Measurements from ENCODE around the gene OR13C8.

The OR13C8 gene

GRCh38 chr9:104577263-104577662 is 8.3 kb downstream of the OR13C8 start:
- Histone ChIP-seq H3K79me2 (ENCODE audit: control insufficient read depth, insufficient read depth, low read length, poor library complexity) (no peaks in the 10 kb centered on the region), H3K79me1 (ENCODE audit: low read length) (no peaks in the 10 kb centered on the region), H3K4me3 (ENCODE audit: low read depth, low read length) (no peak overlapping the region), H2AK5ac (ENCODE audit: low read length) (no peak overlapping the region), H2AFZ (ENCODE audit: insufficient read depth, low read length, poor library complexity) (no peak overlapping the region), H3K4ac (ENCODE audit: low read depth, low read length) (no peak overlapping the region), H3K27me3 (ENCODE audit: insufficient read depth, low read length) (no peaks in the 10 kb centered on the region), H3K18ac (ENCODE audit: low read length) (no peak overlapping the region), H3K23ac (ENCODE audit: low read length) (no peak overlapping the region), H3K27ac (ENCODE audit: low read depth, low read length) (no peak overlapping the region), H3K36me3 (ENCODE audit: control insufficient read depth in 1 of 2, insufficient read depth in 2 of 2, low read length in 2 of 2) (no peaks in the 10 kb centered on the region), H2BK12ac (ENCODE audit: low read length) (no peak overlapping the region), H3K14ac (ENCODE audit: low read length) (no peak overlapping the region), H4K12ac (ENCODE audit: low read depth, low read length) (no peak overlapping the region), H2BK5ac (ENCODE audit: low read depth, low read length, poor library complexity) (no peak overlapping the region), H3K9me3 (ENCODE audit: insufficient read depth, low read depth, low read length) (no peaks in the 10 kb centered on the region), H3K4me2 (ENCODE audit: low read length) (no peak overlapping the region), H4K8ac (ENCODE audit: low read depth, low read length) (no peak overlapping the region), H3K4me1 (ENCODE audit: control insufficient read depth in 1 of 2, insufficient read depth in 2 of 2, low read length in 2 of 2) (no peaks in the 10 kb centered on the region), H2BK120ac (ENCODE audit: insufficient read depth, low read length, poor library complexity) (no peak overlapping the region), H3K9ac (ENCODE audit: low read length) (no peak overlapping the region), H4K91ac (ENCODE audit: low read depth, low read length) (no peak overlapping the region)
- DNase-seq: no peak
- WGBS (ENCODE audit: extremely low coverage, insufficient coverage, insufficient read length): no CpG with 5 or more reads among the region's 5 CpGs

GRCh38 chr9:104580562-104580961 is 11.6 kb downstream of the OR13C8 start:
- Histone ChIP-seq H4K8ac (ENCODE audit: low read depth, low read length) (no peak overlapping the region), H3K4me2 (ENCODE audit: low read length) (no peak overlapping the region), H3K27me3 (ENCODE audit: insufficient read depth, low read length) (no peaks in the 10 kb centered on the region), H3K4ac (ENCODE audit: low read depth, low read length) (no peak overlapping the region), H3K4me1 (ENCODE audit: control insufficient read depth in 1 of 2, insufficient read depth in 2 of 2, low read length in 2 of 2) (no peaks in the 10 kb centered on the region), H3K79me2 (ENCODE audit: control insufficient read depth, insufficient read depth, low read length, poor library complexity) (no peaks in the 10 kb centered on the region), H3K27ac (ENCODE audit: low read depth, low read length) (no peak overlapping the region), H3K9me3 (ENCODE audit: insufficient read depth, low read depth, low read length) (no peaks in the 10 kb centered on the region), H2BK120ac (ENCODE audit: insufficient read depth, low read length, poor library complexity) (no peak overlapping the region), H4K12ac (ENCODE audit: low read depth, low read length) (no peak overlapping the region), H3K4me3 (ENCODE audit: low read depth, low read length) (no peak overlapping the region), H3K14ac (ENCODE audit: low read length) (no peak overlapping the region), H3K9ac (ENCODE audit: low read length) (no peak overlapping the region), H2BK12ac (ENCODE audit: low read length) (no peak overlapping the region), H2AK5ac (ENCODE audit: low read length) (no peak overlapping the region), H4K91ac (ENCODE audit: low read depth, low read length) (no peak overlapping the region), H3K23ac (ENCODE audit: low read length) (no peak overlapping the region), H3K18ac (ENCODE audit: low read length) (no peak overlapping the region), H3K79me1 (ENCODE audit: low read length) (no peaks in the 10 kb centered on the region), H3K36me3 (ENCODE audit: control insufficient read depth in 1 of 2, insufficient read depth in 2 of 2, low read length in 2 of 2) (no peaks in the 10 kb centered on the region), H2AFZ (ENCODE audit: insufficient read depth, low read length, poor library complexity) (no peak overlapping the region), H2BK5ac (ENCODE audit: low read depth, low read length, poor library complexity) (no peak overlapping the region)
- no peak for DNase-seq
- WGBS (ENCODE audit: extremely low coverage, insufficient coverage, insufficient read length): no CpG with 5 or more reads among the region's 1 CpG

GRCh38 chr9:104586496-104587180 is 17.7 kb downstream of the OR13C8 start:
- WGBS (ENCODE audit: extremely low coverage, insufficient coverage, insufficient read length): no CpG with 5 or more reads among the region's 1 CpG
- no peak overlapping the region for H4K91ac ChIP-seq (ENCODE audit: low read depth, low read length)

GRCh38 chr9:104589626-104590025 is 20.7 kb downstream of the OR13C8 start:
- no peak overlapping the region for H3K27ac ChIP-seq (ENCODE audit: low read depth, low read length)
- H4K12ac ChIP-seq (ENCODE audit: low read depth, low read length): no peak overlapping the region
- no peaks in the 10 kb centered on the region for H3K27me3 ChIP-seq (ENCODE audit: insufficient read depth, low read length)
- no peak for DNase-seq
- no peaks in the 10 kb centered on the region for H3K9me3 ChIP-seq (ENCODE audit: insufficient read depth, low read depth, low read length)
- WGBS (ENCODE audit: extremely low coverage, insufficient coverage, insufficient read length): no CpG with 5 or more reads among the region's 1 CpG
- no peak overlapping the region for H3K4me2 ChIP-seq (ENCODE audit: low read length)
- no peak overlapping the region for H4K91ac ChIP-seq (ENCODE audit: low read depth, low read length)
- no peak overlapping the region for H2AFZ ChIP-seq (ENCODE audit: insufficient read depth, low read length, poor library complexity)
- no peak overlapping the region for H3K18ac ChIP-seq (ENCODE audit: low read length)
- no peaks in the 10 kb centered on the region for H3K79me2 ChIP-seq (ENCODE audit: control insufficient read depth, insufficient read depth, low read length, poor library complexity)
- no peak overlapping the region for H3K9ac ChIP-seq (ENCODE audit: low read length)
- no peak overlapping the region for H3K4ac ChIP-seq (ENCODE audit: low read depth, low read length)
- no peak overlapping the region for H2BK120ac ChIP-seq (ENCODE audit: insufficient read depth, low read length, poor library complexity)
- no peak overlapping the region for H3K4me3 ChIP-seq (ENCODE audit: low read depth, low read length)
- H4K8ac ChIP-seq (ENCODE audit: low read depth, low read length): no peak overlapping the region
- no peak overlapping the region for H2BK5ac ChIP-seq (ENCODE audit: low read depth, low read length, poor library complexity)
- H3K4me1 ChIP-seq (ENCODE audit: control insufficient read depth in 1 of 2, insufficient read depth in 2 of 2, low read length in 2 of 2): no peaks in the 10 kb centered on the region
- H2AK5ac ChIP-seq (ENCODE audit: low read length): no peak overlapping the region
- no peaks in the 10 kb centered on the region for H3K36me3 ChIP-seq (ENCODE audit: control insufficient read depth in 1 of 2, insufficient read depth in 2 of 2, low read length in 2 of 2)
- no peak overlapping the region for H2BK12ac ChIP-seq (ENCODE audit: low read length)
- H3K79me1 ChIP-seq (ENCODE audit: low read length): no peaks in the 10 kb centered on the region
- H3K23ac ChIP-seq (ENCODE audit: low read length): no peak overlapping the region
- H3K14ac ChIP-seq (ENCODE audit: low read length): no peak overlapping the region

More at GRCh38 chr9:104586496-104587180, 17.7 kb downstream of the OR13C8 start:
- Histone ChIP-seq H3K79me1 (ENCODE audit: low read length) (no peaks in the 10 kb centered on the region), H3K9me3 (ENCODE audit: insufficient read depth, low read depth, low read length) (no peaks in the 10 kb centered on the region), H4K8ac (ENCODE audit: low read depth, low read length) (no peak overlapping the region), H3K18ac (ENCODE audit: low read length) (no peak overlapping the region), H3K4me3 (ENCODE audit: low read depth, low read length) (no peak overlapping the region), H2AK5ac (ENCODE audit: low read length) (no peak overlapping the region), H3K36me3 (ENCODE audit: control insufficient read depth in 1 of 2, insufficient read depth in 2 of 2, low read length in 2 of 2) (no peaks in the 10 kb centered on the region), H3K4me2 (ENCODE audit: low read length) (no peak overlapping the region), H3K27me3 (ENCODE audit: insufficient read depth, low read length) (no peaks in the 10 kb centered on the region), H3K4ac (ENCODE audit: low read depth, low read length) (no peak overlapping the region), H3K4me1 (ENCODE audit: control insufficient read depth in 1 of 2, insufficient read depth in 2 of 2, low read length in 2 of 2) (no peaks in the 10 kb centered on the region), H3K23ac (ENCODE audit: low read length) (no peak overlapping the region), H2BK120ac (ENCODE audit: insufficient read depth, low read length, poor library complexity) (no peak overlapping the region), H2AFZ (ENCODE audit: insufficient read depth, low read length, poor library complexity) (no peak overlapping the region), H3K27ac (ENCODE audit: low read depth, low read length) (no peak overlapping the region), H2BK5ac (ENCODE audit: low read depth, low read length, poor library complexity) (no peak overlapping the region), H3K79me2 (ENCODE audit: control insufficient read depth, insufficient read depth, low read length, poor library complexity) (no peaks in the 10 kb centered on the region), H3K9ac (ENCODE audit: low read length) (no peak overlapping the region), H4K12ac (ENCODE audit: low read depth, low read length) (no peak overlapping the region), H3K14ac (ENCODE audit: low read length) (no peak overlapping the region), H2BK12ac (ENCODE audit: low read length) (no peak overlapping the region)
- peak in 1 of 2 donors; percentile 54 for DNase-seq

Measured in trophoblast cell (in vitro differentiated cells and primary cell).